Colonic mucosa (tissue), 4 donors: ENCODE results near the gene NPL. TPM values are rescaled to one million over a fixed set of nuclear protein-coding genes. Genes with fewer than 3 reads are reported as not detected.

Source experiments
- DNase-seq: peaks from one replicate; pipeline ENCODE4 v3.0.0-alpha.2; 2020
- H3K27ac ChIP-seq: fragments of 200-600 bp; one replicate; pipeline ENCODE4 v1.8.0; 2021
- H3K27me3 ChIP-seq: fragments of 200-600 bp; one replicate; pipeline ENCODE4 v1.8.0; 2021
- H3K36me3 ChIP-seq: fragments of 200-600 bp; one replicate; pipeline ENCODE4 v1.8.0; 2021
- H3K4me1 ChIP-seq: fragments of 200-600 bp; one replicate; pipeline ENCODE4 v1.8.0; 2021; ENCODE audit warnings: mild to moderate bottlenecking
- H3K4me3 ChIP-seq: fragments of 200-600 bp; one replicate; pipeline ENCODE4 v1.8.0; 2021
- H3K9ac ChIP-seq, 2 donors: one replicate each; pipeline ENCODE4 v1.7.0; 2013; ENCODE audit warnings: control low read depth in 2 of 2, low read depth in 2 of 2, low read length in 2 of 2
- H3K9me3 ChIP-seq: fragments of 200-600 bp; one replicate; pipeline ENCODE4 v1.8.0; 2021
- CTCF ChIP-seq: fragments of 200-600 bp; IDR thresholded peaks from one replicate; pipeline ENCODE4 v1.8.0; 2022; ENCODE audit warnings: antibody characterized with exemption, mild to moderate bottlenecking
- intact Hi-C: fragments of 100-400 bp; cut with DNase I; formaldehyde crosslinking; loops from one replicate; pipeline ENCODE4 v1.14.1; 2022
- total RNA-seq, 2 donors: library from RNA; stranded (reverse); fragmentation: NEBNext Ultra II Directional in 1 of 2; extraction: Animal tissue kit (Norgen Biotek cat#: 25700) in 1 of 2; gene quantifications; one replicate each; pipeline ENCODE4 v1.2.1, GENCODE V29; 2021
- donor health status: healthy.
- donor health status: DM: no; HTN: no; CAD: no.
- donor health status: DM: no; HTN: no; CAD: no.

NPL gene
- total RNA-seq, 2 donors from 2014 or later, result 6.4 to 8.5 TPM

- H3K36me3 ChIP-seq, result no peaks in the 10 kb centered on the region
- H3K4me1 ChIP-seq, result no peaks in the 10 kb centered on the region
- no peaks in the 10 kb centered on the region for H3K9me3 ChIP-seq
- no peak overlapping the region for H3K9ac ChIP-seq
- DNase-seq, result no peak
- intact Hi-C loops, result no loop called here
- no peak for TF ChIP-seq CTCF
- H3K27me3 ChIP-seq, result no peaks in the 10 kb centered on the region
- H3K4me3 ChIP-seq, result no peak overlapping the region
- H3K27ac ChIP-seq, result no peak overlapping the region
Observed at GRCh38 chr1:182770232-182770631, 19.3 kb upstream of the NPL start.

- intact Hi-C loops, result no loop called here
- no peaks in the 10 kb centered on the region for H3K9me3 ChIP-seq
- no peak overlapping the region for H3K27ac ChIP-seq
- no peak overlapping the region for H3K9ac ChIP-seq
- H3K27me3 ChIP-seq, result no peaks in the 10 kb centered on the region
- DNase-seq, result no peak
- H3K36me3 ChIP-seq, result no peaks in the 10 kb centered on the region
- no peak for TF ChIP-seq CTCF
- H3K4me1 ChIP-seq, result no peaks in the 10 kb centered on the region
- no peak overlapping the region for H3K4me3 ChIP-seq
Observed at GRCh38 chr1:182771187-182771984, 18.2 kb upstream of the NPL start.

- intact Hi-C loops, result no loop called here
Observed at GRCh38 chr1:182777386-182777785, 12.2 kb upstream of the NPL start.

GRCh38 chr1:182778862-182779261, 10.7 kb upstream of the NPL start:
- H3K36me3 ChIP-seq, result no peaks in the 10 kb centered on the region
- no peak overlapping the region for H3K27ac ChIP-seq
- no peaks in the 10 kb centered on the region for H3K27me3 ChIP-seq
- TF ChIP-seq CTCF, result no peak
- H3K9me3 ChIP-seq, result no peaks in the 10 kb centered on the region
- intact Hi-C loops, result no loop called here
- no peaks in the 10 kb centered on the region for H3K4me1 ChIP-seq
- H3K9ac ChIP-seq, result no peak overlapping the region
- no peak for DNase-seq
- H3K4me3 ChIP-seq, result no peak overlapping the region

More at GRCh38 chr1:182777386-182777785, 12.2 kb upstream of the NPL start:
- no peaks in the 10 kb centered on the region for H3K27me3 ChIP-seq
- no peaks in the 10 kb centered on the region for H3K4me1 ChIP-seq
- H3K9me3 ChIP-seq, result no peaks in the 10 kb centered on the region
- no peak for TF ChIP-seq CTCF
- H3K9ac ChIP-seq, result no peak overlapping the region
- H3K36me3 ChIP-seq, result no peaks in the 10 kb centered on the region
- no peak overlapping the region for H3K4me3 ChIP-seq
- H3K27ac ChIP-seq, result no peak overlapping the region
- no peak for DNase-seq

- H3K4me3 ChIP-seq, result no peak overlapping the region
- no peaks in the 10 kb centered on the region for H3K27me3 ChIP-seq
- H3K4me1 ChIP-seq, result no peaks in the 10 kb centered on the region
- intact Hi-C loops, result no loop called here
- no peak overlapping the region for H3K9ac ChIP-seq
- H3K27ac ChIP-seq, result no peak overlapping the region
- H3K9me3 ChIP-seq, result no peaks in the 10 kb centered on the region
- TF ChIP-seq CTCF, result no peak
- no peaks in the 10 kb centered on the region for H3K36me3 ChIP-seq
- no peak for DNase-seq
Observed at GRCh38 chr1:182779530-182779929, 10.0 kb upstream of the NPL start.
